ENCODE measurements around the gene RAB15. TPM values are rescaled to one million over a fixed set of nuclear protein-coding genes. Genes with fewer than 3 reads are reported as not detected.

RAB15 gene
- total RNA-seq, 1 donor from 2014 or later: 27.5 TPM

- DNase-seq (ENCODE audit: extremely low spot score, unreplicated experiment): no peak
- Mint-ChIP-seq H3K27me3 (ENCODE audit: unreplicated experiment) (no peaks in the 10 kb centered on the region), H3K36me3 (ENCODE audit: unreplicated experiment) (peaks cover 17% of the 10 kb centered on the region), H3K4me3 (ENCODE audit: unreplicated experiment) (no peak overlapping the region), H3K9me3 (ENCODE audit: unreplicated experiment) (no peaks in the 10 kb centered on the region), H3K4me1 (ENCODE audit: unreplicated experiment) (no peaks in the 10 kb centered on the region), H3K27ac (ENCODE audit: unreplicated experiment) (no peak overlapping the region)
- TF ChIP-seq CTCF (IDR thresholded peaks at IDR 0.05): no peak
Observed at GRCh38 chr14:64947710-64948611, 24.2 kb downstream of the RAB15 start.

- TF ChIP-seq CTCF (IDR thresholded peaks at IDR 0.05): no peak
- peaks cover 18% of the 10 kb centered on the region for H3K36me3 Mint-ChIP-seq (ENCODE audit: unreplicated experiment)
- no peak overlapping the region for H3K27ac Mint-ChIP-seq (ENCODE audit: unreplicated experiment)
Observed at GRCh38 chr14:64946310-64947045, 25.7 kb downstream of the RAB15 start.

GRCh38 chr14:64945431-64946178 lies 26.5 kb downstream of the RAB15 start:
- peaks cover 12% of the 10 kb centered on the region for H3K36me3 Mint-ChIP-seq (ENCODE audit: unreplicated experiment)
- H3K9me3 Mint-ChIP-seq (ENCODE audit: unreplicated experiment): no peaks in the 10 kb centered on the region
- DNase-seq (ENCODE audit: extremely low spot score, unreplicated experiment): no peak
- no peaks in the 10 kb centered on the region for H3K4me1 Mint-ChIP-seq (ENCODE audit: unreplicated experiment)
- H3K4me3 Mint-ChIP-seq (ENCODE audit: unreplicated experiment): no peak overlapping the region
- no peak overlapping the region for H3K27ac Mint-ChIP-seq (ENCODE audit: unreplicated experiment)
- H3K27me3 Mint-ChIP-seq (ENCODE audit: unreplicated experiment): no peaks in the 10 kb centered on the region
- no peak for TF ChIP-seq CTCF (IDR thresholded peaks at IDR 0.05)

More at GRCh38 chr14:64946310-64947045, 25.7 kb downstream of the RAB15 start:
- no peaks in the 10 kb centered on the region for H3K27me3 Mint-ChIP-seq (ENCODE audit: unreplicated experiment)
- no peak overlapping the region for H3K4me3 Mint-ChIP-seq (ENCODE audit: unreplicated experiment)
- H3K4me1 Mint-ChIP-seq (ENCODE audit: unreplicated experiment): no peaks in the 10 kb centered on the region
- DNase-seq (ENCODE audit: extremely low spot score, unreplicated experiment): no peak
- no peaks in the 10 kb centered on the region for H3K9me3 Mint-ChIP-seq (ENCODE audit: unreplicated experiment)

GRCh38 chr14:64944861-64945260 lies 27.3 kb downstream of the RAB15 start:
- Mint-ChIP-seq H3K27me3 (ENCODE audit: unreplicated experiment) (no peaks in the 10 kb centered on the region), H3K4me3 (ENCODE audit: unreplicated experiment) (no peak overlapping the region), H3K9me3 (ENCODE audit: unreplicated experiment) (no peaks in the 10 kb centered on the region), H3K27ac (ENCODE audit: unreplicated experiment) (no peak overlapping the region), H3K4me1 (ENCODE audit: unreplicated experiment) (no peaks in the 10 kb centered on the region), H3K36me3 (ENCODE audit: unreplicated experiment) (peaks cover 8% of the 10 kb centered on the region)
- DNase-seq (ENCODE audit: extremely low spot score, unreplicated experiment): no peak
- no peak for TF ChIP-seq CTCF (IDR thresholded peaks at IDR 0.05)
